K562 (cell line): ENCODE results near the gene PPP1R9B. TPM values are rescaled to one million over a fixed set of nuclear protein-coding genes. Genes with fewer than 3 reads are reported as not detected.

ENCODE experiments used
- ATAC-seq: fragments of 200-7000 bp; cut with Tn5 transposase; 3 replicates; pipeline ENCODE4 v1.9.1; 2020; ENCODE audit warnings: moderate library complexity
- BruUV-seq: library from RNA; stranded (reverse); fragments of 400-500 nt; replicated peaks from 2 replicates; lab custom pipeline; 2021; lab: Mats Ljungman, UMichigan
- CTCF ChIA-PET: fragments of 300-600 bp; formaldehyde crosslinking; extraction: SDS; loops from one replicate; lab custom pipeline; 2021; ENCODE audit warnings: low intra/inter-chr PET ratio; lab: Yijun Ruan, JAX
- POLR2A ChIA-PET: fragments of 300-600, 350-650 bp; sonication (Branson Sonifier 250); formaldehyde crosslinking; extraction: SDS; loops from one replicate; lab custom pipeline; 2021; ENCODE audit warnings: antibody characterized with exemption, inconsistent platforms; lab: Yijun Ruan, JAX
- DNase-seq, 4 experiments: peaks; one replicate each; pipeline versions ENCODE4 v3.0.0 to v3.0.0-alpha.2; 2011 to 2018; ENCODE audit warnings: low spot score in 3 of 4, mixed read lengths in 3 of 4; ENCODE audit errors: extremely low read depth in 1 of 4
- FAIRE-seq: peaks from 2 replicates; lab custom pipeline; 2011; peaks lifted over from hg19 to GRCh38; lab: Jason Lieb, UNC
- H2AFZ ChIP-seq: 2 replicates; pipeline ENCODE4 v1.6.0; 2011; ENCODE audit warnings: low read depth, low read length, control low read depth, inconsistent platforms
- H3K27ac ChIP-seq: fragments of 200-600 bp; 3 replicates; pipeline ENCODE4 v1.8.0; 2011; ENCODE audit warnings: low read depth, mild to moderate bottlenecking, control low read depth, inconsistent platforms, low read length, moderate library complexity, mixed read lengths; ENCODE audit errors: extremely low read depth
- H3K27me3 ChIP-seq, 2 experiments: fragments of 300-600 bp in 1 of 2; 2 replicates in 1 of 2; 3 replicates in 1 of 2; pipeline versions ENCODE4 v1.6.0 to v1.8.0; 2011; ENCODE audit warnings: inconsistent platforms in 2 of 2, low read length in 2 of 2, mild to moderate bottlenecking in 1 of 2, mixed read lengths in 1 of 2, moderate library complexity in 1 of 2; ENCODE audit not compliant: control insufficient read depth in 2 of 2, insufficient read depth in 2 of 2
- H3K36me3 ChIP-seq: fragments of 300-600 bp; 3 replicates; pipeline ENCODE4 v1.8.0; 2011; ENCODE audit warnings: mild to moderate bottlenecking, low read length, inconsistent platforms; ENCODE audit not compliant: control insufficient read depth, insufficient read depth
- H3K4me1 ChIP-seq, 2 experiments: fragments of 200-600 bp in 1 of 2; replicated peaks in 1 of 2; 2 replicates in 1 of 2; 3 replicates in 1 of 2; pipeline versions ENCODE4 v1.5.1 to v1.8.0; 2011; ENCODE audit warnings: inconsistent platforms in 2 of 2, low read length in 2 of 2, mild to moderate bottlenecking in 1 of 2, mixed read lengths in 1 of 2, moderate library complexity in 1 of 2; ENCODE audit not compliant: control insufficient read depth in 2 of 2, insufficient read depth in 2 of 2
- H3K4me2 ChIP-seq: 2 replicates; pipeline ENCODE4 v1.6.1; 2011; ENCODE audit warnings: low read length, control low read depth, inconsistent platforms, mixed read lengths; ENCODE audit not compliant: insufficient read depth
- H3K4me3 ChIP-seq: fragments of 200-600 bp; sonication (generic), shearing (Covaris generic); 2 replicates; pipeline ENCODE4 v1.5.1; 2016; ENCODE audit warnings: control low read depth, inconsistent platforms
- H3K79me2 ChIP-seq: fragments of 200-600 bp; 3 replicates; pipeline ENCODE4 v1.8.0; 2011; ENCODE audit warnings: low read length, inconsistent platforms; ENCODE audit not compliant: control insufficient read depth, insufficient read depth
- H3K9ac ChIP-seq, 2 experiments: 2 replicates each; pipeline versions ENCODE4 v1.6.0 to v1.6.1; 2011; ENCODE audit warnings: low read depth in 2 of 2, low read length in 2 of 2, control low read depth in 1 of 2, inconsistent platforms in 1 of 2, mild to moderate bottlenecking in 1 of 2, mixed read lengths in 1 of 2; ENCODE audit not compliant: insufficient read depth in 1 of 2
- H3K9me1 ChIP-seq: one replicate; pipeline ENCODE4 v1.6.0; 2011; ENCODE audit warnings: inconsistent platforms, mild to moderate bottlenecking, low read length, moderate library complexity; ENCODE audit not compliant: control insufficient read depth, insufficient read depth
- H3K9me3 ChIP-seq: replicated peaks from 2 replicates; pipeline ENCODE4 v1.5.1; 2011; ENCODE audit warnings: low read depth, low read length, inconsistent platforms; ENCODE audit not compliant: control insufficient read depth, insufficient read depth
- H4K20me1 ChIP-seq: replicated peaks from 2 replicates; pipeline ENCODE4 v1.6.1; 2011; ENCODE audit warnings: low read length, inconsistent platforms, mixed read lengths; ENCODE audit not compliant: control insufficient read depth, insufficient read depth
- ARHGAP35 ChIP-seq: fragments of 450-650 bp; IDR thresholded peaks from 2 replicates; pipeline ENCODE4 v1.6.1; 2018; ENCODE audit not compliant: partially characterized antibody
- ARID2 ChIP-seq: fragments of 450-650 bp; IDR thresholded peaks from 2 replicates; pipeline ENCODE4 v1.6.1; 2017; ENCODE audit warnings: antibody characterized with exemption, mild to moderate bottlenecking
- CBX1 ChIP-seq: sonication (generic); IDR thresholded peaks from 2 replicates; pipeline ENCODE4 v1.6.1; 2016; ENCODE audit warnings: antibody characterized with exemption, low read depth, mild to moderate bottlenecking
- GTF2A2 ChIP-seq: IDR thresholded peaks from 2 replicates; pipeline ENCODE4 v1.6.1; 2016; ENCODE audit warnings: mild to moderate bottlenecking, missing genetic modification characterization, missing compliant biosample characterization
- HDAC2 ChIP-seq: fragments of 450-650 bp; IDR thresholded peaks from 2 replicates; pipeline ENCODE4 v1.6.1; 2016; ENCODE audit warnings: mild to moderate bottlenecking
- ILF3 ChIP-seq: fragments of 450-650 bp; IDR thresholded peaks from 2 replicates; pipeline ENCODE4 v1.6.1; 2018; ENCODE audit warnings: antibody characterized with exemption, mild to moderate bottlenecking, moderate library complexity, borderline replicate concordance
- KLF6 ChIP-seq: fragments of 250-450 bp; sonication (Bioruptor Pico); IDR thresholded peaks from 2 replicates; pipeline ENCODE4 v1.4.0; 2020; ENCODE audit warnings: mild to moderate bottlenecking, moderate library complexity, borderline replicate concordance
- LEF1 ChIP-seq: fragments of 450-650 bp; IDR thresholded peaks from 2 replicates; pipeline ENCODE4 v1.6.1; 2016; ENCODE audit warnings: mild to moderate bottlenecking
- MYC ChIP-seq, 2 experiments: fragments of 250-450 bp in 1 of 2; sonication (Bioruptor Pico) in 1 of 2; IDR thresholded peaks; 2 replicates each; pipeline versions ENCODE4 v1.5.1 to v1.6.1; 2012 to 2021; ENCODE audit warnings: low read depth in 2 of 2, borderline replicate concordance in 1 of 2, improper control_type of control experiment in 1 of 2, low read length in 1 of 2, mild to moderate bottlenecking in 1 of 2, moderate library complexity in 1 of 2
- NCOR1 ChIP-seq: fragments of 450-650 bp; IDR thresholded peaks from 2 replicates; pipeline ENCODE4 v1.6.1; 2016; ENCODE audit warnings: mild to moderate bottlenecking, moderate library complexity
- POLR2B ChIP-seq: fragments of 450-650 bp; IDR thresholded peaks from 2 replicates; pipeline ENCODE4 v1.6.1; 2018; ENCODE audit warnings: low read depth; ENCODE audit not compliant: partially characterized antibody
- SAFB ChIP-seq: fragments of 200-400 bp; formaldehyde crosslinking; IDR thresholded peaks from 2 replicates; pipeline ENCODE4 v1.6.1; 2017; ENCODE audit warnings: low read depth, low read length, borderline replicate concordance
- SMARCE1 ChIP-seq: fragments of 450-650 bp; IDR thresholded peaks from 2 replicates; pipeline ENCODE4 v1.7.1; 2016; ENCODE audit warnings: mild to moderate bottlenecking
- ZNF24 ChIP-seq: fragments of 450-650 bp; IDR thresholded peaks from 2 replicates; pipeline ENCODE4 v1.6.1; 2016
- ZNF445 ChIP-seq: fragments of 250-450 bp; sonication (Bioruptor Pico); IDR thresholded peaks from 2 replicates; pipeline ENCODE4 v1.4.0; 2020; ENCODE audit warnings: low read depth, mild to moderate bottlenecking, moderate library complexity
- ZNF589 ChIP-seq: fragments of 200-800 bp; sonication (Bioruptor generic); IDR thresholded peaks from 2 replicates; pipeline ENCODE4 v1.6.1; 2016; ENCODE audit warnings: low read depth, missing genetic modification characterization, missing compliant biosample characterization
- WGBS: fragments of 100-300 bp; shearing (Covaris generic); methylation state at CpG from one replicate; pipeline ENCODE4 v1.1.6; 2016; ENCODE audit warnings: low coverage, mixed read lengths; ENCODE audit not compliant: insufficient coverage; ENCODE audit errors: missing lambda C conversion rate; 5-methylcytosine and 5-hydroxymethylcytosine counted together
- in situ Hi-C: fragments of 300-500 bp; cut with MboI; formaldehyde crosslinking; loops from 4 replicates; pipeline ENCODE4 v1.15.0; 2018; ENCODE audit warnings: inconsistent platforms, mixed read lengths
- intact Hi-C: fragments of 100-400 bp; cut with micrococcal nuclease; formaldehyde crosslinking; loops from 2 replicates; pipeline ENCODE4 v1.14.2; 2022
- polyA plus RNA-seq, 8 experiments: library from polyadenylated mRNA; depleted of rRNA in 4 of 8; stranded (reverse) in 5 of 8; unstranded in 3 of 8; fragments of >200 nt; fragmentation: Nextera tagmentation in 2 of 8; fragmentation: Illumina TruSeq in 1 of 8; extraction: Ambion mirVana in 2 of 8; extraction: Trizol in 1 of 8; gene quantifications; 2 replicates each; pipeline versions ENCODE4 v1.2.1 to v1.2.3, GENCODE V29; 2011 to 2014; ENCODE audit warnings: inconsistent platforms in 1 of 8, missing spikeins in 1 of 8
- total RNA-seq, 7 experiments: library from RNA; depleted of rRNA in 6 of 7; stranded (reverse); fragments of >200 nt in 6 of 7; fragmentation: Illumina TruSeq in 2 of 7; extraction: Trizol in 2 of 7; gene quantifications; 2 replicates each; pipeline versions ENCODE4 v1.2.1 to v1.2.3, GENCODE V29; 2011 to 2021; ENCODE audit warnings: low replicate concordance in 1 of 7
- TF ChIP-seq, protein P1 (sequence below): fragments of 450-650 bp; IDR thresholded peaks from 2 replicates; pipeline ENCODE4 v1.6.1; 2016; ENCODE audit warnings: low read depth

Gene PPP1R9B
- total and polyA plus RNA-seq, 9 of the 15 experiments (the other 6 are each of a cell fraction or from before 2014, with no cell fraction given) = 0.10 to 63.5 (median 24.7) TPM

DNA sequence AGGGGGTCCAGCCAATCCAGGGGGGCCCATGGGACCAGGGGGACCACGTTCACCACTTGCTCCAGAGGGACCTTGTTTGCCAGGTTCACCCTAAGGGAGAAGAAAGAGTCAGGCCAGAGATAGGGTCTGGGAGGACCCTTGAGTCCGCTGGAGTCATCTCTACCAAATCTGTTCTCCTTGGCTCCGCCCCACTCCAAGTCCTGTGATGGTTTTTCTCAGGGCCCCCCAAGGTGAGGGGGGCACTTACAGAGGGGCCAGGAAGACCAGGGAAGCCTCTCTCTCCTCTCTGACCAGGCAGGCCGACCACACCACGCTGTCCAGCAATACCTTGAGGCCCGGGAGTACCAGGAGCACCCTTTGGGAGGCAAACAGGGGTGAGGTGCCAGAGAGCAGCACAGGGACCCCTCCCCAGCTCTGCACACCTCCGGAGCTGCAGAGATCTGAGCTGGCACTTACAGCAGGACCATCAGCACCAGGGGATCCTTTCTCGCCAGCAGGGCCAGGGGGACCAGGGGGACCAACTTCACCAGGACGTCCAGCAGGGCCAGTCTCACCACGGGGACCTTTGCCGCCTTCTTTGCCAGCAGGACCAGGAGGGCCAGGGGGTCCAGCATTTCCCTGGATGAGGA lies 38.6 kb upstream of the PPP1R9B start:
- Histone ChIP-seq H3K27ac (no peak overlapping the region), H2AFZ (no peak overlapping the region), H3K9ac (no peak overlapping the region), H3K9me1 (no peaks in the 10 kb centered on the region), H3K27me3 (peaks cover 62 to 91% of the 10 kb centered on the region in 2 experiments), H3K4me3 (no peak overlapping the region), H3K4me1 (peaks cover 2 to 12% of the 10 kb centered on the region in 2 experiments; a peak in 4 of 5 replicates), H4K20me1 (no peaks in the 10 kb centered on the region; the same call in 1 of the 2 replicates), H3K9me3 (no peaks in the 10 kb centered on the region), H3K36me3 (no peaks in the 10 kb centered on the region), H3K4me2 (no peak overlapping the region), H3K79me2 (no peaks in the 10 kb centered on the region)
- WGBS = 2% methylated on average over 11 of the region's 11 CpGs
- no TSS peak for BruUV-seq
- DNase-seq (no peak), ATAC-seq (no peak), FAIRE-seq (no peak)
- in situ Hi-C loops = no loop called here
- POLR2A ChIA-PET = interaction anchor here (0.5 kb wide), 1 partner anchor 46 kb away, joined by 4 read pairs; no protein-coding TSS in a partner anchor
- CTCF ChIA-PET = interaction anchor here (0.6 kb wide), 1 partner anchor 81 kb away, joined by 3 read pairs; no protein-coding TSS in a partner anchor
- intact Hi-C loops = no loop called here
- TF ChIP-seq, protein P1, sequence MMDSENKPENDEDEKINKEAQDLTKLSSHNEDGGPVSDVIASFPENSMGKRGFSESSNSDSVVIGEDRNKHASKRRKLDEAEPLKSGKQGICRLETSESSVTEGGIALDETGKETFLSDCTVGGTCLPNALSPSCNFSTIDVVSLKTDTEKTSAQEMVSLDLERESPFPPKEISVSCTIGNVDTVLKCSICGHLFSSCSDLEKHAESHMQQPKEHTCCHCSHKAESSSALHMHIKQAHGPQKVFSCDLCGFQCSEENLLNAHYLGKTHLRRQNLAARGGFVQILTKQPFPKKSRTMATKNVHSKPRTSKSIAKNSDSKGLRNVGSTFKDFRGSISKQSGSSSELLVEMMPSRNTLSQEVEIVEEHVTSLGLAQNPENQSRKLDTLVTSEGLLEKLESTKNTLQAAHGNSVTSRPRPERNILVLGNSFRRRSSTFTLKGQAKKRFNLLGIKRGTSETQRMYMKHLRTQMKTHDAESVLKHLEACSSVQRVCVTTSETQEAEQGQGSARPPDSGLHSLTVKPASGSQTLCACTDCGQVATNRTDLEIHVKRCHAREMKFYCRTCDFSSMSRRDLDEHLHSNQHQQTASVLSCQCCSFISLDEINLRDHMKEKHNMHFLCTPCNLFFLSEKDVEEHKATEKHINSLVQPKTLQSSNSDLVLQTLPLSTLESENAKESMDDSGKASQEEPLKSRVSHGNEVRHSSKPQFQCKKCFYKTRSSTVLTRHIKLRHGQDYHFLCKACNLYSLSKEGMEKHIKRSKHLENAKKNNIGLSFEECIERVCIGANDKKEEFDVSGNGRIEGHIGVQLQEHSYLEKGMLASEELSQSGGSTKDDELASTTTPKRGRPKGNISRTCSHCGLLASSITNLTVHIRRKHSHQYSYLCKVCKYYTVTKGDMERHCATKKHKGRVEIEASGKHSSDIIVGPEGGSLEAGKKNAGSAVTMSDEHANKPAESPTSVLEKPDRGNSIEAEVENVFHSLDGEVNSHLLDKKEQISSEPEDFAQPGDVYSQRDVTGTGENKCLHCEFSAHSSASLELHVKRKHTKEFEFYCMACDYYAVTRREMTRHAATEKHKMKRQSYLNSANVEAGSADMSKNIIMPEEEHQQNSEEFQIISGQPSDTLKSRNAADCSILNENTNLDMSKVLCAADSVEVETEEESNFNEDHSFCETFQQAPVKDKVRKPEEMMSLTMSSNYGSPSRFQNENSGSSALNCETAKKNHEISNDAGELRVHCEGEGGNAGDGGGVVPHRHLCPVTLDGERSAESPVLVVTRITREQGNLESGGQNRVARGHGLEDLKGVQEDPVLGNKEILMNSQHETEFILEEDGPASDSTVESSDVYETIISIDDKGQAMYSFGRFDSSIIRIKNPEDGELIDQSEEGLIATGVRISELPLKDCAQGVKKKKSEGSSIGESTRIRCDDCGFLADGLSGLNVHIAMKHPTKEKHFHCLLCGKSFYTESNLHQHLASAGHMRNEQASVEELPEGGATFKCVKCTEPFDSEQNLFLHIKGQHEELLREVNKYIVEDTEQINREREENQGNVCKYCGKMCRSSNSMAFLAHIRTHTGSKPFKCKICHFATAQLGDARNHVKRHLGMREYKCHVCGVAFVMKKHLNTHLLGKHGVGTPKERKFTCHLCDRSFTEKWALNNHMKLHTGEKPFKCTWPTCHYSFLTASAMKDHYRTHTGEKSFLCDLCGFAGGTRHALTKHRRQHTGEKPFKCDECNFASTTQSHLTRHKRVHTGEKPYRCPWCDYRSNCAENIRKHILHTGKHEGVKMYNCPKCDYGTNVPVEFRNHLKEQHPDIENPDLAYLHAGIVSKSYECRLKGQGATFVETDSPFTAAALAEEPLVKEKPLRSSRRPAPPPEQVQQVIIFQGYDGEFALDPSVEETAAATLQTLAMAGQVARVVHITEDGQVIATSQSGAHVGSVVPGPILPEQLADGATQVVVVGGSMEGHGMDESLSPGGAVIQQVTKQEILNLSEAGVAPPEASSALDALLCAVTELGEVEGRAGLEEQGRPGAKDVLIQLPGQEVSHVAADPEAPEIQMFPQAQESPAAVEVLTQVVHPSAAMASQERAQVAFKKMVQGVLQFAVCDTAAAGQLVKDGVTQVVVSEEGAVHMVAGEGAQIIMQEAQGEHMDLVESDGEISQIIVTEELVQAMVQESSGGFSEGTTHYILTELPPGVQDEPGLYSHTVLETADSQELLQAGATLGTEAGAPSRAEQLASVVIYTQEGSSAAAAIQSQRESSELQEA = no peak
- no peak for TF ChIP-seq ZNF445 (CRISPR knock-in tag)
- no peak for TF ChIP-seq SAFB
- TF ChIP-seq NCOR1 = no peak
- TF ChIP-seq ARHGAP35 = no peak
- TF ChIP-seq ZNF589 (CRISPR knock-in tag) = no peak
- no peak for TF ChIP-seq POLR2B
- TF ChIP-seq CBX1 = no peak
- no peak for TF ChIP-seq ILF3
- no peak for TF ChIP-seq SMARCE1
- TF ChIP-seq HDAC2 = no peak
- no peak for TF ChIP-seq LEF1
- TF ChIP-seq ZNF24 = no peak
- TF ChIP-seq MYC (IDR thresholded peaks at IDR 0.05; ENCODE audit: low read depth, low read length) = no peak
- TF ChIP-seq MYC (CRISPR knock-in tag; IDR thresholded peaks at IDR 0.05; ENCODE audit: borderline replicate concordance, low read depth) = no peak
- no peak for TF ChIP-seq GTF2A2 (tag)
- TF ChIP-seq KLF6 (CRISPR knock-in tag) = no peak
- TF ChIP-seq ARID2 = no peak
